B cell (primary cell): ENCODE measurements around the gene DNAJB5.

Experiments used
- CTCF ChIP-seq: fragments of 200-600 bp; IDR thresholded peaks from one replicate; pipeline ENCODE4 v1.8.0; 2022; ENCODE audit warnings: antibody characterized with exemption, mild to moderate bottlenecking
- EZH2 ChIP-seq: IDR thresholded peaks from 2 replicates; pipeline ENCODE4 v1.6.1; 2012; ENCODE audit warnings: borderline replicate concordance, low read depth, mild to moderate bottlenecking, moderate library complexity, low read length; ENCODE audit not compliant: insufficient read depth, poor library complexity, severe bottlenecking

GRCh38 chr9:35042081-35042604, 52.6 kb downstream of the DNAJB5 start:
- TF ChIP-seq CTCF = no peak
- TF ChIP-seq EZH2 = no peak
